Panc1 (cell line): Measurements from ENCODE around the gene PACSIN1.

Experiments
- CTCF ChIP-seq: fragments of 450-650 bp; IDR thresholded peaks from 2 replicates; pipeline ENCODE4 v1.5.1; 2017; ENCODE audit warnings: mild to moderate bottlenecking
- POLR2AphosphoS5 ChIP-seq: IDR thresholded peaks from 2 replicates; pipeline ENCODE4 v1.6.1; 2012; ENCODE audit warnings: mild to moderate bottlenecking, low read depth, low read length, moderate library complexity
- REST ChIP-seq, 2 experiments: IDR thresholded peaks; 2 replicates each; pipeline ENCODE4 v1.6.1; 2011 to 2012; ENCODE audit warnings: low read depth in 2 of 2, control low read depth in 1 of 2, low read length in 1 of 2, mild to moderate bottlenecking in 1 of 2, moderate library complexity in 1 of 2; ENCODE audit not compliant: insufficient read depth in 1 of 2
- SIN3A ChIP-seq: IDR thresholded peaks from 2 replicates; pipeline ENCODE4 v1.6.1; 2012; ENCODE audit warnings: low read depth, mild to moderate bottlenecking, low read length, moderate library complexity, borderline replicate concordance; ENCODE audit not compliant: insufficient read depth
- TCF7L2 ChIP-seq: IDR thresholded peaks from 2 replicates; pipeline ENCODE4 v1.6.1; 2011; ENCODE audit warnings: mild to moderate bottlenecking, low read depth, low read length, inconsistent platforms

GRCh38 chr6:34523441-34524206 lies 57.7 kb downstream of the PACSIN1 start:
- TF ChIP-seq CTCF (no peak), REST (IDR thresholded peaks at IDR 0.05; ENCODE audit: insufficient read depth in 1 of 2, low read depth in 2 of 2, low read length in 1 of 2) (no peak), POLR2AphosphoS5 (no peak), SIN3A (no peak), TCF7L2 (no peak)
